HepG2 (cell line): ENCODE data around the gene MRPL2. TPM values are rescaled to one million over a fixed set of nuclear protein-coding genes. Genes with fewer than 3 reads are reported as not detected.
A peak's percentile ranks its signal among the peaks of the same experiment; 100 is the strongest.

Experiments used
- ATAC-seq: fragments of 200-7000 bp; cut with Tn5 transposase; 3 replicates; pipeline ENCODE4 v1.9.1; 2020; ENCODE audit warnings: mild to moderate bottlenecking, moderate library complexity
- BruUV-seq: library from RNA; stranded (reverse); fragments of 400-500 nt; replicated peaks from 2 replicates; lab custom pipeline; 2021; lab: Mats Ljungman, UMichigan
- CTCF ChIA-PET: fragments of 300-600 bp; formaldehyde crosslinking; extraction: SDS; loops from one replicate; lab custom pipeline; 2021; ENCODE audit warnings: low total read pairs, inconsistent platforms, low intra/inter-chr PET ratio; lab: Yijun Ruan, JAX
- POLR2A ChIA-PET: fragments of 350-600 bp; sonication (Branson Sonifier 250); formaldehyde crosslinking; loops from one replicate; lab custom pipeline; 2020; ENCODE audit warnings: antibody characterized with exemption, inconsistent platforms; lab: Yijun Ruan, JAX
- DNase-seq: peaks from one replicate; pipeline ENCODE4 v3.0.0-alpha.2; 2015; ENCODE audit warnings: low spot score
- FAIRE-seq: peaks from 3 replicates; lab custom pipeline; 2011; peaks lifted over from hg19 to GRCh38; lab: Jason Lieb, UNC
- H2AFZ ChIP-seq: one replicate; pipeline ENCODE4 v1.6.1; 2011; ENCODE audit warnings: low read length, inconsistent platforms
- H3K27ac ChIP-seq: fragments of 300-600 bp; 3 replicates; pipeline ENCODE4 v1.8.0; 2011; ENCODE audit warnings: mixed run types, mild to moderate bottlenecking, mixed read lengths, low read length, inconsistent platforms; ENCODE audit not compliant: insufficient read depth; ENCODE audit errors: extremely low read length
- H3K27me3 ChIP-seq, 2 experiments: fragments of 200-600 bp in 1 of 2; 2 replicates in 1 of 2; 3 replicates in 1 of 2; pipeline versions ENCODE4 v1.6.0 to v1.8.0; 2011; ENCODE audit warnings: low read length in 2 of 2, mild to moderate bottlenecking in 2 of 2, moderate library complexity in 2 of 2, inconsistent platforms in 1 of 2; ENCODE audit not compliant: insufficient read depth in 2 of 2, control insufficient read depth in 1 of 2
- H3K36me3 ChIP-seq, 2 experiments: fragments of 200-600 bp in 1 of 2; replicated peaks in 1 of 2; 2 replicates in 1 of 2; 3 replicates in 1 of 2; pipeline versions ENCODE4 v1.5.1 to v1.8.0; 2011; ENCODE audit warnings: low read length in 2 of 2, inconsistent platforms in 1 of 2; ENCODE audit not compliant: insufficient read depth in 2 of 2, control insufficient read depth in 1 of 2
- H3K4me1 ChIP-seq: 2 replicates; pipeline ENCODE4 v1.5.1; 2012; ENCODE audit warnings: low read length, inconsistent platforms; ENCODE audit not compliant: insufficient read depth
- H3K4me2 ChIP-seq: 2 replicates; pipeline ENCODE4 v1.6.0; 2011; ENCODE audit warnings: low read depth, low read length, inconsistent platforms
- H3K4me3 ChIP-seq, 3 experiments: fragments of 200-600 bp in 1 of 3; sonication (generic), shearing (Covaris generic) in 1 of 3; replicated peaks in 1 of 3; 2 replicates each; pipeline ENCODE4 v1.5.1; 2011 to 2016; ENCODE audit warnings: low read length in 3 of 3, inconsistent platforms in 2 of 3, low read depth in 2 of 3, mild to moderate bottlenecking in 2 of 3, control low read depth in 1 of 3, mixed read lengths in 1 of 3; ENCODE audit not compliant: insufficient read depth in 1 of 3
- H3K79me2 ChIP-seq: one replicate; pipeline ENCODE4 v1.6.1; 2011; ENCODE audit warnings: low read length, inconsistent platforms; ENCODE audit not compliant: insufficient read depth
- H3K9ac ChIP-seq: 2 replicates; pipeline ENCODE4 v1.6.0; 2011; ENCODE audit warnings: mild to moderate bottlenecking, low read depth, low read length, inconsistent platforms; ENCODE audit not compliant: insufficient read depth
- H3K9me3 ChIP-seq: 2 replicates; pipeline ENCODE4 v1.5.1; 2012; ENCODE audit warnings: mild to moderate bottlenecking, low read length
- H4K20me1 ChIP-seq: 2 replicates; pipeline ENCODE4 v1.6.0; 2011; ENCODE audit warnings: inconsistent platforms, mild to moderate bottlenecking, low read length, moderate library complexity; ENCODE audit not compliant: insufficient read depth
- ARNTL ChIP-seq: sonication (generic); formaldehyde crosslinking; IDR thresholded peaks from 2 replicates; pipeline ENCODE4 v1.4.0; 2020; ENCODE audit warnings: mild to moderate bottlenecking, missing genetic modification reagents
- CHD2 ChIP-seq: IDR thresholded peaks from 2 replicates; pipeline ENCODE4 v1.6.1; 2011; ENCODE audit warnings: low read depth, low read length, improper control_type of control experiment
- CREM ChIP-seq, 2 experiments: sonication (generic) in 1 of 2; formaldehyde crosslinking in 1 of 2; IDR thresholded peaks; 2 replicates each; pipeline versions ENCODE4 v1.4.0 to v1.6.1; 2016 to 2020; ENCODE audit warnings: antibody characterized with exemption in 1 of 2, mild to moderate bottlenecking in 1 of 2, missing genetic modification reagents in 1 of 2
- JARID2 ChIP-seq: sonication (generic); formaldehyde crosslinking; IDR thresholded peaks from 2 replicates; pipeline ENCODE4 v1.8.1; 2023; ENCODE audit warnings: missing genetic modification reagents, inconsistent platforms; ENCODE audit not compliant: insufficient replicate concordance
- MTA1 ChIP-seq: sonication (generic); formaldehyde crosslinking; IDR thresholded peaks from 2 replicates; pipeline ENCODE4 v1.4.0; 2020; ENCODE audit warnings: missing genetic modification reagents, mild to moderate bottlenecking, borderline replicate concordance
- NFKBIZ ChIP-seq: IDR thresholded peaks from 2 replicates; pipeline ENCODE4 v1.6.1; 2018; ENCODE audit warnings: missing genetic modification reagents, missing compliant biosample characterization
- SRY ChIP-seq: sonication (generic); formaldehyde crosslinking; IDR thresholded peaks from 2 replicates; pipeline ENCODE4 v1.8.0; 2022; ENCODE audit warnings: mild to moderate bottlenecking, missing genetic modification reagents
- TAF1 ChIP-seq: sonication (generic); formaldehyde crosslinking; IDR thresholded peaks from 2 replicates; pipeline ENCODE4 v1.4.0; 2020; ENCODE audit warnings: missing genetic modification reagents
- TBL1XR1 ChIP-seq: fragments of 150-350 bp; IDR thresholded peaks from 2 replicates; pipeline ENCODE4 v1.6.1; 2014; ENCODE audit warnings: borderline replicate concordance, low read length; ENCODE audit not compliant: partially characterized antibody
- ZNF20 ChIP-seq: sonication (generic); formaldehyde crosslinking; IDR thresholded peaks from 2 replicates; pipeline ENCODE4 v1.4.0; 2020; ENCODE audit warnings: mild to moderate bottlenecking, moderate library complexity, missing genetic modification reagents
- ZNF260 ChIP-seq: sonication (generic); formaldehyde crosslinking; IDR thresholded peaks from 2 replicates; pipeline ENCODE4 v1.4.0; 2020; ENCODE audit warnings: missing genetic modification reagents, low read depth, mild to moderate bottlenecking, borderline replicate concordance
- ZNF333 ChIP-seq: sonication (generic); formaldehyde crosslinking; IDR thresholded peaks from 2 replicates; pipeline ENCODE4 v1.4.0; 2020; ENCODE audit warnings: mild to moderate bottlenecking, missing genetic modification reagents, borderline replicate concordance
- ZNF543 ChIP-seq: sonication (generic); formaldehyde crosslinking; IDR thresholded peaks from 2 replicates; pipeline ENCODE4 v1.4.0; 2020; ENCODE audit warnings: mild to moderate bottlenecking, missing genetic modification reagents
- ZNF607 ChIP-seq: sonication (generic); formaldehyde crosslinking; IDR thresholded peaks from 2 replicates; pipeline ENCODE4 v1.5.1; 2020; ENCODE audit warnings: missing genetic modification reagents, mild to moderate bottlenecking, borderline replicate concordance
- ZNF670 ChIP-seq: sonication (generic); formaldehyde crosslinking; IDR thresholded peaks from 2 replicates; pipeline ENCODE4 v1.8.0; 2022; ENCODE audit warnings: mild to moderate bottlenecking, missing genetic modification reagents, borderline replicate concordance
- ZNF792 ChIP-seq: IDR thresholded peaks from 2 replicates; pipeline ENCODE4 v1.6.1; 2016
- ZSCAN12 ChIP-seq: sonication (generic); formaldehyde crosslinking; IDR thresholded peaks from 2 replicates; pipeline ENCODE4 v1.9.0; 2021; ENCODE audit warnings: mild to moderate bottlenecking, missing genetic modification reagents
- ZSCAN30 ChIP-seq: sonication (generic); formaldehyde crosslinking; IDR thresholded peaks from 2 replicates; pipeline ENCODE4 v1.5.0; 2020; ENCODE audit warnings: mild to moderate bottlenecking, missing genetic modification reagents
- WGBS: methylation state at CpG from one replicate; pipeline ENCODE4 v1.1.6; 2017; ENCODE audit warnings: low lambda C conversion rate; 5-methylcytosine and 5-hydroxymethylcytosine counted together
- in situ Hi-C: cut with HindIII; loops from 2 replicates; pipeline ENCODE4 v1.10.0; 2017; ENCODE audit warnings: low pct_unique_long_range_greater_than_20kb; ENCODE audit not compliant: extremely low pct_ligation_motif_present
- intact Hi-C: fragments of 100-400 bp; cut with micrococcal nuclease; formaldehyde crosslinking; loops from one replicate; pipeline ENCODE4 v1.10.0; 2022; ENCODE audit not compliant: unreplicated experiment
- polyA plus RNA-seq, 8 experiments: library from polyadenylated mRNA; depleted of rRNA in 3 of 8; stranded (reverse) in 7 of 8; unstranded in 1 of 8; fragments of >200 nt; fragmentation: Illumina TruSeq in 4 of 8; extraction: Trizol in 4 of 8; gene quantifications; 2 replicates each; pipeline versions ENCODE4 v1.2.1 to v1.2.3, GENCODE V29; 2011 to 2016; ENCODE audit warnings: low read depth in 4 of 8, missing spikeins in 1 of 8, mixed read lengths in 1 of 8; ENCODE audit not compliant: insufficient read depth in 1 of 8
- total RNA-seq, 5 experiments: library from RNA; depleted of rRNA; stranded (reverse); fragments of >200 nt; fragmentation: Illumina TruSeq; extraction: Trizol; gene quantifications; 2 replicates each; pipeline ENCODE4 v1.2.3, GENCODE V29; 2016; ENCODE audit warnings: low read depth in 1 of 5
- TF ChIP-seq, protein P1 (sequence below): sonication (generic); formaldehyde crosslinking; IDR thresholded peaks from 2 replicates; pipeline ENCODE4 v1.5.0; 2020; ENCODE audit warnings: mild to moderate bottlenecking, missing genetic modification reagents
- TF ChIP-seq, protein P2 (sequence below): sonication (generic); formaldehyde crosslinking; IDR thresholded peaks from 2 replicates; pipeline ENCODE4 v1.8.1; 2023; ENCODE audit warnings: mild to moderate bottlenecking, missing genetic modification reagents, borderline replicate concordance

The MRPL2 gene
- total and polyA plus RNA-seq, 2 of the 13 experiments (the other 11 are each of a cell fraction or from before 2014, with no cell fraction given) = 56.8 to 65.6 TPM

DNA sequence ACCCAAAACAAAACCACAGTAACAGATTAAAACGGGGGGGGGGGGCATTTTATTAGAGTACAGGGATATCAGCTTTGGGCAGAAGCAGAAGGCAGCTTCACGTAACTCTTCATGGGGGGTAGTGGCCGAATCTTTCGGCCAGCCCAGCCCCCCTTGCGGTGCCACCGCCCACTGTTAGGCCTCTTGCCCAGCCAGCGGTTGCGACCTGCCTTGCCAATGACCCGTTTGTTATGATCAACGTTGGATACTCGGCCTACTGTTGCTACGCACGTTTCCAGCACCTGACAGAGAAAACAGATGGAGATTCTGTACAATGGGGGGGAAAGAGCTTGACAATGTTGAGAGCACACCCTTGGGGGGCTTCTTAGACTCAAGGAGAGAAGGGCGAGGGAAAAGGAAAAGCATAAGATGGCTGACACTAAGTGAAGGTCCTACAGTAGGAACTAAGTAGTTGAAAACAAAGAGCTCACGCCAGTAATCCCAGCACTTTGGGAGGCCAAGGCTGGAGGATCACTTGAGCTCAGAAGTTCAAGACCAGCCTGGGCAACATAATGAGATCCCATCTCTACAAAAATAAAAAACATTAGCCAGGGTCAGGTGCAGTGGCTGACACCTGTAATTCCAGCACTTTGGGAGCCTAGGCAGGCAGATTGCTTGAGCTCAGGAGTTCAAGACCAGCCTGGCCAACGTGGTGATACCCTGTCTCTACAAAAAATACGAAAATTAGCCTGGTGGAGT lies 4.9 kb downstream of the MRPL2 start (continued):
- TF ChIP-seq SRY = 0 out of 2 replicates have a peak, but pooled peaks have one; percentile 8
- TF ChIP-seq, protein P1, sequence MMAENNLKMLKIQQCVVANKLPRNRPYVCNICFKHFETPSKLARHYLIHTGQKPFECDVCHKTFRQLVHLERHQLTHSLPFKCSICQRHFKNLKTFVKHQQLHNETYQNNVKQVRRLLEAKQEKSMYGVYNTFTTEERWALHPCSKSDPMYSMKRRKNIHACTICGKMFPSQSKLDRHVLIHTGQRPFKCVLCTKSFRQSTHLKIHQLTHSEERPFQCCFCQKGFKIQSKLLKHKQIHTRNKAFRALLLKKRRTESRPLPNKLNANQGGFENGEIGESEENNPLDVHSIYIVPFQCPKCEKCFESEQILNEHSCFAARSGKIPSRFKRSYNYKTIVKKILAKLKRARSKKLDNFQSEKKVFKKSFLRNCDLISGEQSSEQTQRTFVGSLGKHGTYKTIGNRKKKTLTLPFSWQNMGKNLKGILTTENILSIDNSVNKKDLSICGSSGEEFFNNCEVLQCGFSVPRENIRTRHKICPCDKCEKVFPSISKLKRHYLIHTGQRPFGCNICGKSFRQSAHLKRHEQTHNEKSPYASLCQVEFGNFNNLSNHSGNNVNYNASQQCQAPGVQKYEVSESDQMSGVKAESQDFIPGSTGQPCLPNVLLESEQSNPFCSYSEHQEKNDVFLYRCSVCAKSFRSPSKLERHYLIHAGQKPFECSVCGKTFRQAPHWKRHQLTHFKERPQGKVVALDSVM (CRISPR knock-in tag) = peak; percentile 81; the same call in 1 of the 2 replicates

DNA sequence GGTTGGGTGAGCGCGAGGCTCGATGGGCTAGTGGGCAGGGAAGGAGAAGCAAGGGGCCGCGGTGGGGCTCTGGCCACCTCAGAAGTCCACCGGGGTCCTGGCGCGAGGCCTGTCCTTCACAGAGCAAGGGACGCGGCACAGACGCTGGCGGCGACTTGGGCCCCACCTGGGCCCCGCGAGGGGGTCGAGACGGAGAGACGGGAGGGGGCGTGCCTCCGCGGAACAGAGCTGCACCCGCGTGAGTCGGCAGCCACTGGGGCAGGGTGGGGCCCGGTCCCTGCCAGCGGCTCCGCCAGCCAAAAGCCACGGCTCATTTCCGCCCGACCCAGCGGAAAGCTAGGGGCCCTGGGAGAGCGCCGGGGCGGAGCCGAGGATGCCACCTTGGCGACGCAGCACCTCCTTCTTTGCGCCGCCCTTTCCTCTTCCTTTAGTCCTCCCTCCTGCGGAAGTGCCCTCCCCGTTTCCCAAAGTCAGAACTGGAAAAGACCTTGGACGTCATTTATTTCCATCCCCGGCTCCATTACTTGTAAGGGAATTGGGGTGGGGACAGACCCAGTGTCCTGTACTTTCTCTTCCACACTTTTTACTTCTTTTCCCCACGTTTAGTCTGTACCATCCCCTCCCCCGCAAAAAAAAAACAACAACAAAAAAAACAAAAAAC lies 5.6 kb downstream of the MRPL2 start, which contains the start of gene CUL7:
Gene CUL7 (minus strand): TSS at position 307 of the 661 bp plus-strand sequence. CDS start 1,063 bp downstream, outside the sequence.
- Histone ChIP-seq H3K27me3 (no peaks in the 10 kb centered on the region; a peak in 1 of 5 replicates), H3K9ac (peak within 1 kb of the TSS; percentile 98), H3K4me2 (peak within 1 kb of the TSS; percentile 91), H4K20me1 (no peaks in the 10 kb centered on the region), H3K27ac (peak within 1 kb of the TSS; percentile 84), H3K4me1 (peaks cover 49% of the 10 kb centered on the region), H3K9me3 (no peaks in the 10 kb centered on the region), H3K4me3 (peak within 1 kb of the TSS; percentile 75 to 96 (median 94)), H3K36me3 (peaks cover 12 to 44% of the 10 kb centered on the region in 2 experiments), H3K79me2 (peaks cover 44% of the 10 kb centered on the region), H2AFZ (no peak within 1 kb of the TSS)
- WGBS = 4% methylated on average over 27 of the region's 45 CpGs
- BruUV-seq = no TSS peak
- FAIRE-seq (peak; percentile 96), DNase-seq (peak; percentile 91), ATAC-seq (peak; percentile 95)
- intact Hi-C loops = loop anchor here (5.0 kb wide), 1 partner anchor 41 kb away; the partner anchor contains the start of genes KLHDC3 and MEA1
- ChIA-PET POLR2A (interaction anchor here (0.5 to 3.4 kb wide), 42 partner anchors 9 to 522 kb away, joined by 3 to 45 read pairs (median 5); partner anchors contain the start of genes BICRAL, CNPY3, CUL9 and GNMT), CTCF (interaction anchor here (1.2 kb wide), 1 partner anchor 117 kb away, joined by 3 read pairs; no protein-coding TSS in a partner anchor)
- in situ Hi-C loops = no loop called here
- peak; percentile 76; the same call in 1 of the 2 replicates for TF ChIP-seq CREM (IDR thresholded peaks at IDR 0.05)
- no peak for TF ChIP-seq CREM (CRISPR knock-in tag; IDR thresholded peaks at IDR 0.05)
- peak; percentile 56; the same call in 1 of the 2 replicates for TF ChIP-seq ZNF792 (CRISPR knock-in tag)
- TF ChIP-seq ZNF607 (CRISPR knock-in tag) = peak; percentile 94
- 0 out of 2 replicates have a peak, but pooled peaks have one; percentile 73 for TF ChIP-seq ZSCAN30
- TF ChIP-seq ZNF333 (CRISPR knock-in tag) = no peak; the same call in 1 of the 2 replicates
- TF ChIP-seq ZSCAN12 (CRISPR knock-in tag) = peak; percentile 66; the same call in 1 of the 2 replicates
- peak; percentile 85 for TF ChIP-seq ARNTL (CRISPR knock-in tag)
- TF ChIP-seq ZNF543 = peak; percentile 97
- TF ChIP-seq ZNF260 = no peak
- no peak for TF ChIP-seq TBL1XR1
- no peak for TF ChIP-seq CHD2
- TF ChIP-seq ZNF20 = no peak
- TF ChIP-seq TAF1 (CRISPR knock-in tag) = peak; percentile 99
- peak; percentile 69; the same call in 1 of the 2 replicates for TF ChIP-seq NFKBIZ
- peak; percentile 99 for TF ChIP-seq ZNF670 (CRISPR knock-in tag)
- TF ChIP-seq JARID2 = peak; percentile 99
- TF ChIP-seq, protein P2, sequence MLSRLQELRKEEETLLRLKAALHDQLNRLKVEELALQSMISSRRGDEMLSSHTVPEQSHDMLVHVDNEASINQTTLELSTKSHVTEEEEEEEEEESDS (CRISPR knock-in tag) = no peak
- TF ChIP-seq MTA1 = peak; percentile 87
